Measurements from ENCODE around the gene GRM5.
"Not testable (repeated sequence)": the region's sequence is repeated elsewhere in the genome, so short reads cannot be mapped to it uniquely, and the experiment has no call there.

- not testable (repeated sequence) for TF ChIP-seq POLR2AphosphoS5, CTCF (IDR thresholded peaks at IDR 0.05)
Measured at GRCh38 chr11:89063481-89063951, 2.3 kb downstream of the GRM5 start.

All from prostate gland (tissue), 2 donors.